Measurements from ENCODE around the gene NRM.

DNA sequence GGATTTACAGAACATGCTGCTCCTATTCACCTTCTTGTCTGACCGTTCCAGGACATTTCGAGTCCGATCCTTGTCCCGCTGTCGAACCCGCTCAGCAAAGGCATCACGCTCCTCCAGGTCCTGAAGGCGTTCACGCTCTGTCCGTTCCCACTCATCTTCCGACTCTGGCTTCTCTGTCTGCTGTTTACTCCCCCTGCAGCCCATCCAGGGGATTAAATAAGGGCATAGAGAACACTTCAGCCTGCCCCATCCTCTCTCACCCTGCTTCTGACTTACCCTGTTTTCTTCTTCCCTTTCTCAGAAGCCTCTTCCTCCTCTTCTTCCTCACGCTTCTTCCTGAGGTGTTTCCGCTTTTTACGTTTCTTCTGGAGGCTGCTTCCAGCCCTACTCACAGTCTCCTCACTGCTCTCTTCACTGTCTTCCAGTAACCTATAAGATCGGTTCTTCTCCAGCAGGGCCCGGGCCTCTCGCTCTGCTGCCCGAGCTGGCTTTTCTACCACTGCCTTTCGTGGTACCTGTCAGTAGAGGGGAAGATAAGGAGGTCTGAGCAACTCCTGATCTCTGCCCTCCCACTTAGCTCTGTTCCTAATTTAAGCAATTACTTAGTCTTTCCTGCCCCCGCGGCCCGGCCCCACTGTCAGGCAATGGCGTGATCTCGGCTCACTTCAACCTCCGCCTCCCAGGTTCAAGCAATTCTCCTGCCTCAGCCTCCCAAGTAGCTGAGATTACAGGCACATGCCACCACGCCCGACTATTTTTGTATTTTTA is 19.8 kb downstream of the NRM start:
- TF ChIP-seq, protein P1, sequence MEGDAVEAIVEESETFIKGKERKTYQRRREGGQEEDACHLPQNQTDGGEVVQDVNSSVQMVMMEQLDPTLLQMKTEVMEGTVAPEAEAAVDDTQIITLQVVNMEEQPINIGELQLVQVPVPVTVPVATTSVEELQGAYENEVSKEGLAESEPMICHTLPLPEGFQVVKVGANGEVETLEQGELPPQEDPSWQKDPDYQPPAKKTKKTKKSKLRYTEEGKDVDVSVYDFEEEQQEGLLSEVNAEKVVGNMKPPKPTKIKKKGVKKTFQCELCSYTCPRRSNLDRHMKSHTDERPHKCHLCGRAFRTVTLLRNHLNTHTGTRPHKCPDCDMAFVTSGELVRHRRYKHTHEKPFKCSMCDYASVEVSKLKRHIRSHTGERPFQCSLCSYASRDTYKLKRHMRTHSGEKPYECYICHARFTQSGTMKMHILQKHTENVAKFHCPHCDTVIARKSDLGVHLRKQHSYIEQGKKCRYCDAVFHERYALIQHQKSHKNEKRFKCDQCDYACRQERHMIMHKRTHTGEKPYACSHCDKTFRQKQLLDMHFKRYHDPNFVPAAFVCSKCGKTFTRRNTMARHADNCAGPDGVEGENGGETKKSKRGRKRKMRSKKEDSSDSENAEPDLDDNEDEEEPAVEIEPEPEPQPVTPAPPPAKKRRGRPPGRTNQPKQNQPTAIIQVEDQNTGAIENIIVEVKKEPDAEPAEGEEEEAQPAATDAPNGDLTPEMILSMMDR (conservative IDR thresholded peaks at IDR 0.05; ENCODE audit: low read length): peak; percentile 34
- no peak for TF ChIP-seq EZH2phosphoT487 (IDR thresholded peaks at IDR 0.05; ENCODE audit: borderline replicate concordance, low read depth, low read length)
